Vagina (tissue), 2 donors: Measurements from ENCODE around the gene SUMO3.

Experiments used
- POLR2A ChIP-seq, 2 donors: fragments of 450-650 bp; IDR thresholded peaks; one replicate each; pipeline ENCODE4 v1.6.1; 2017; ENCODE audit warnings: antibody characterized with exemption in 2 of 2, mild to moderate bottlenecking in 2 of 2, moderate library complexity in 2 of 2
- POLR2AphosphoS5 ChIP-seq, 2 donors: sonication (generic); formaldehyde crosslinking; IDR thresholded peaks; one replicate each; pipeline ENCODE4 v1.9.0; 2017; ENCODE audit warnings: antibody characterized with exemption in 2 of 2, mild to moderate bottlenecking in 2 of 2, low read depth in 1 of 2; ENCODE audit not compliant: insufficient read depth in 1 of 2
- TF ChIP-seq, protein P1 (sequence below), 3 experiments: fragments of 450-650 bp in 2 of 3; fragments of 200-600 bp in 1 of 3; sonication (generic) in 1 of 3; IDR thresholded peaks; one replicate each; pipeline ENCODE4 v1.5.1; 2017 to 2019; ENCODE audit warnings: antibody characterized with exemption in 3 of 3, mild to moderate bottlenecking in 2 of 3, moderate library complexity in 2 of 3

DNA sequence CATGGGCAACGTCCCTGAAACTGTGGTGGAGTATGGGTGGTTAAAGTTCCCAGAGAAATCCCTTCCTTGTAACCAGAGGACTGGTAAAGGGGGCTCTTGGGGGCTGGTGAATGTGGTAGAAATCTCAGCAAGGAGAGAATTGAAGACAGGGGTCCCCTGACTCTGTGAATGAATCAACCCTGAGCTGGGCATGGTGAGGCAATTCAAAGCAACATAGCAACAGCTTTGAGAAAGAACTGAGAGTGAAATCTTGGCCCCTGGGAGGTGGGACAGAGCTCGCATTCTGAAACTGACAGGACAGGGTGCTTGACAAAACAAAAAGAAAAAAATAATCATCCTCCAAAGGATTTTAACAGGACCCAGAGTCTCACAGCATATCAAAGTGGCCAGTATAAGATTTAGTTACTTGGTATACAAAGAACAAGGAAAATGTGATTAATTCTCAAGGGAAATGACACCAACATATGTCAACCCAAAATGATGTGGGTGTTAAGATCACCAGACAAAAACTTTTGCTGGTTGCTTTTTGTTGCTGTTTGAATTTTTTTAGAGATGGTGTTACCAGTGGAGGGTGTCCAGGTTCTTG lies 11.7 kb upstream of the SUMO3 start:
- TF ChIP-seq, protein P1, sequence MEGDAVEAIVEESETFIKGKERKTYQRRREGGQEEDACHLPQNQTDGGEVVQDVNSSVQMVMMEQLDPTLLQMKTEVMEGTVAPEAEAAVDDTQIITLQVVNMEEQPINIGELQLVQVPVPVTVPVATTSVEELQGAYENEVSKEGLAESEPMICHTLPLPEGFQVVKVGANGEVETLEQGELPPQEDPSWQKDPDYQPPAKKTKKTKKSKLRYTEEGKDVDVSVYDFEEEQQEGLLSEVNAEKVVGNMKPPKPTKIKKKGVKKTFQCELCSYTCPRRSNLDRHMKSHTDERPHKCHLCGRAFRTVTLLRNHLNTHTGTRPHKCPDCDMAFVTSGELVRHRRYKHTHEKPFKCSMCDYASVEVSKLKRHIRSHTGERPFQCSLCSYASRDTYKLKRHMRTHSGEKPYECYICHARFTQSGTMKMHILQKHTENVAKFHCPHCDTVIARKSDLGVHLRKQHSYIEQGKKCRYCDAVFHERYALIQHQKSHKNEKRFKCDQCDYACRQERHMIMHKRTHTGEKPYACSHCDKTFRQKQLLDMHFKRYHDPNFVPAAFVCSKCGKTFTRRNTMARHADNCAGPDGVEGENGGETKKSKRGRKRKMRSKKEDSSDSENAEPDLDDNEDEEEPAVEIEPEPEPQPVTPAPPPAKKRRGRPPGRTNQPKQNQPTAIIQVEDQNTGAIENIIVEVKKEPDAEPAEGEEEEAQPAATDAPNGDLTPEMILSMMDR (IDR thresholded peaks at IDR 0.05): no peak
- TF ChIP-seq POLR2AphosphoS5 (IDR thresholded peaks at IDR 0.05; ENCODE audit: insufficient read depth in 1 of 2, low read depth in 1 of 2) (no peak), POLR2A (IDR thresholded peaks at IDR 0.05) (no peak)
